Muscle of leg (tissue), 11 donors: ENCODE results near the gene LRRC28. TPM values are rescaled to one million over a fixed set of nuclear protein-coding genes. Genes with fewer than 3 reads are reported as not detected.

ENCODE experiments used
- DNase-seq: peaks from one replicate; pipeline ENCODE4 v3.0.0; 2013
- H3K27ac ChIP-seq: one replicate; pipeline ENCODE4 v1.5.1; 2013; ENCODE audit warnings: mild to moderate bottlenecking, low read length, control low read depth
- H3K27me3 ChIP-seq: one replicate; pipeline ENCODE4 v1.6.1; 2013; ENCODE audit warnings: low read length; ENCODE audit not compliant: control insufficient read depth, insufficient read depth
- H3K36me3 ChIP-seq: one replicate; pipeline ENCODE4 v1.6.1; 2013; ENCODE audit warnings: low read length; ENCODE audit not compliant: control insufficient read depth, insufficient read depth
- H3K4me1 ChIP-seq: one replicate; pipeline ENCODE4 v1.6.1; 2013; ENCODE audit warnings: low read length; ENCODE audit not compliant: control insufficient read depth, insufficient read depth
- H3K4me3 ChIP-seq: one replicate; pipeline ENCODE4 v1.5.1; 2013; ENCODE audit warnings: low read length, control low read depth
- H3K9me3 ChIP-seq: replicated peaks from 2 replicates; pipeline ENCODE4 v1.6.1; 2013; ENCODE audit warnings: low read depth, low read length; ENCODE audit not compliant: control insufficient read depth
- WGBS: methylation state at CpG from one replicate; pipeline ENCODE4 v1.1.5; 2013; ENCODE audit warnings: missing lambda C conversion rate; ENCODE audit not compliant: insufficient coverage; 5-methylcytosine and 5-hydroxymethylcytosine counted together
- polyA plus RNA-seq, 8 donors: library from polyadenylated mRNA; unstranded; fragments of 120-200 nt; gene quantifications; one replicate each; pipeline versions ENCODE4 v1.2.1 to v1.2.3, GENCODE V29; 2013; ENCODE audit warnings: inconsistent platforms in 1 of 8, low replicate concordance in 1 of 8; ENCODE audit not compliant: insufficient read length in 8 of 8, insufficient read depth in 1 of 8
- total RNA-seq: library from RNA; stranded (reverse); fragments of 120-200 nt; gene quantifications from one replicate; pipeline ENCODE4 v1.2.4, GENCODE V29; 2013

The LRRC28 gene
- total and polyA plus RNA-seq, 9 donors = 12.4 to 19.8 (median 17.6) TPM

GRCh38 chr15:99320374-99321215, 69.3 kb downstream of the LRRC28 start:
- Histone ChIP-seq H3K4me3 (no peak overlapping the region), H3K9me3 (no peaks in the 10 kb centered on the region), H3K27me3 (no peaks in the 10 kb centered on the region), H3K27ac (peak overlapping the region; percentile 57), H3K4me1 (peaks cover 3% of the 10 kb centered on the region), H3K36me3 (no peaks in the 10 kb centered on the region)
- DNase-seq = no peak
- WGBS = no CpG with 5 or more reads among the region's 1 CpG

- H3K4me1 ChIP-seq = peaks cover 3% of the 10 kb centered on the region
- H3K36me3 ChIP-seq = no peaks in the 10 kb centered on the region
- H3K27me3 ChIP-seq = no peaks in the 10 kb centered on the region
- H3K4me3 ChIP-seq = no peak overlapping the region
- H3K27ac ChIP-seq = no peak overlapping the region
- peak; percentile 58 for DNase-seq
- no peaks in the 10 kb centered on the region for H3K9me3 ChIP-seq
- no CpG with 5 or more reads among the region's 1 CpG for WGBS
Observed at GRCh38 chr15:99321468-99321867, 70.2 kb downstream of the LRRC28 start.

GRCh38 chr15:99322643-99323405, 71.5 kb downstream of the LRRC28 start:
- Histone ChIP-seq H3K36me3 (no peaks in the 10 kb centered on the region), H3K27me3 (no peaks in the 10 kb centered on the region), H3K27ac (no peak overlapping the region), H3K4me3 (no peak overlapping the region), H3K9me3 (no peaks in the 10 kb centered on the region), H3K4me1 (peaks cover 3% of the 10 kb centered on the region)
- DNase-seq = no peak
- WGBS = no CpG with 5 or more reads among the region's 2 CpGs

- Histone ChIP-seq H3K9me3 (no peaks in the 10 kb centered on the region), H3K4me1 (peaks cover 3% of the 10 kb centered on the region), H3K27me3 (no peaks in the 10 kb centered on the region), H3K36me3 (no peaks in the 10 kb centered on the region), H3K4me3 (no peak overlapping the region), H3K27ac (peak overlapping the region; percentile 45)
- 80% methylated on average over 2 of the region's 9 CpGs for WGBS
- DNase-seq = peak; percentile 61
Observed at GRCh38 chr15:99324082-99324620, 72.9 kb downstream of the LRRC28 start.

GRCh38 chr15:99324700-99325099, 73.4 kb downstream of the LRRC28 start:
- no peaks in the 10 kb centered on the region for H3K36me3 ChIP-seq
- no peak for DNase-seq
- no CpG with 5 or more reads among the region's 1 CpG for WGBS
- H3K27ac ChIP-seq = peak overlapping the region; percentile 45
- peaks cover 3% of the 10 kb centered on the region for H3K4me1 ChIP-seq
- H3K4me3 ChIP-seq = no peak overlapping the region
- H3K9me3 ChIP-seq = no peaks in the 10 kb centered on the region
- no peaks in the 10 kb centered on the region for H3K27me3 ChIP-seq

GRCh38 chr15:99326235-99326634, 75.0 kb downstream of the LRRC28 start:
- no peaks in the 10 kb centered on the region for H3K9me3 ChIP-seq
- H3K4me3 ChIP-seq = no peak overlapping the region
- DNase-seq = no peak
- H3K27ac ChIP-seq = no peak overlapping the region
- WGBS = no CpG with 5 or more reads among the region's 1 CpG
- H3K36me3 ChIP-seq = no peaks in the 10 kb centered on the region
- no peaks in the 10 kb centered on the region for H3K27me3 ChIP-seq
- H3K4me1 ChIP-seq = peaks cover 3% of the 10 kb centered on the region

GRCh38 chr15:99328106-99329072, 77.1 kb downstream of the LRRC28 start:
- peaks cover 3% of the 10 kb centered on the region for H3K4me1 ChIP-seq
- no peak for DNase-seq
- H3K4me3 ChIP-seq = no peak overlapping the region
- no peaks in the 10 kb centered on the region for H3K9me3 ChIP-seq
- no peaks in the 10 kb centered on the region for H3K27me3 ChIP-seq
- H3K27ac ChIP-seq = no peak overlapping the region
- H3K36me3 ChIP-seq = no peaks in the 10 kb centered on the region
- 84% methylated on average over 4 of the region's 7 CpGs for WGBS

- no peaks in the 10 kb centered on the region for H3K9me3 ChIP-seq
- no peak overlapping the region for H3K27ac ChIP-seq
- H3K36me3 ChIP-seq = no peaks in the 10 kb centered on the region
- WGBS = 91% methylated on average over 2 of the region's 2 CpGs
- no peak overlapping the region for H3K4me3 ChIP-seq
- no peak for DNase-seq
- H3K27me3 ChIP-seq = no peaks in the 10 kb centered on the region
- no peaks in the 10 kb centered on the region for H3K4me1 ChIP-seq
Observed at GRCh38 chr15:99331381-99331780, 80.1 kb downstream of the LRRC28 start.

- no peak for DNase-seq
- Histone ChIP-seq H3K9me3 (no peaks in the 10 kb centered on the region), H3K27me3 (no peaks in the 10 kb centered on the region), H3K36me3 (no peaks in the 10 kb centered on the region), H3K27ac (no peak overlapping the region), H3K4me1 (no peaks in the 10 kb centered on the region), H3K4me3 (no peak overlapping the region)
Observed at GRCh38 chr15:99333413-99333812, 82.1 kb downstream of the LRRC28 start.
